ENCODE measurements around the gene CALHM2.
A peak's percentile ranks its signal among the peaks of the same experiment; 100 is the strongest.
"Not testable (repeated sequence)": the region's sequence is repeated elsewhere in the genome, so short reads cannot be mapped to it uniquely, and the experiment has no call there.

The CALHM2 gene

GRCh38 chr10:103449208-103450144 is 2.7 kb downstream of the CALHM2 start:
- DNase-seq, result no peak

- DNase-seq, result no peak
Observed at GRCh38 chr10:103448746-103449145, 3.4 kb downstream of the CALHM2 start.

DNA sequence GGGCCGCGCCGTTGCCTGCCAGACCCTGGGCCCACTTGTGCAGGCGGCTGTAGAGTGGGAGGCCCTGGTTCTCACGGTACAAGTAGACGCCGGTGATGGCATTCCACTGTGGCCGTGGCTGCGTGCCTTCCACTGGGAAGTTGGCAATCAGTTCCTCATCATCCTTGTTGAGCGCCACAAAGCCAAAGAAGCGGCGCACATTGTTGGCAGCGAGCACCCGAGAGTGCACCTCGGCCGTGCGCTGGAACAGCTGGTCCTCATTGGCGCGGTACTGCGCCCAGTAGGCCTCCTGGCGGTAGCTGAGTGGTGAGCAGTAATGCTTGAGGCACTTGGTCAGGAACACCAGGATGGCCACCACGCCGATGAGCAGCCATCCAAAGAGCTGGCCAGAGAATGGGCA is 5.0 kb downstream of the CALHM2 start:
- DNase-seq, result no peak

DNA sequence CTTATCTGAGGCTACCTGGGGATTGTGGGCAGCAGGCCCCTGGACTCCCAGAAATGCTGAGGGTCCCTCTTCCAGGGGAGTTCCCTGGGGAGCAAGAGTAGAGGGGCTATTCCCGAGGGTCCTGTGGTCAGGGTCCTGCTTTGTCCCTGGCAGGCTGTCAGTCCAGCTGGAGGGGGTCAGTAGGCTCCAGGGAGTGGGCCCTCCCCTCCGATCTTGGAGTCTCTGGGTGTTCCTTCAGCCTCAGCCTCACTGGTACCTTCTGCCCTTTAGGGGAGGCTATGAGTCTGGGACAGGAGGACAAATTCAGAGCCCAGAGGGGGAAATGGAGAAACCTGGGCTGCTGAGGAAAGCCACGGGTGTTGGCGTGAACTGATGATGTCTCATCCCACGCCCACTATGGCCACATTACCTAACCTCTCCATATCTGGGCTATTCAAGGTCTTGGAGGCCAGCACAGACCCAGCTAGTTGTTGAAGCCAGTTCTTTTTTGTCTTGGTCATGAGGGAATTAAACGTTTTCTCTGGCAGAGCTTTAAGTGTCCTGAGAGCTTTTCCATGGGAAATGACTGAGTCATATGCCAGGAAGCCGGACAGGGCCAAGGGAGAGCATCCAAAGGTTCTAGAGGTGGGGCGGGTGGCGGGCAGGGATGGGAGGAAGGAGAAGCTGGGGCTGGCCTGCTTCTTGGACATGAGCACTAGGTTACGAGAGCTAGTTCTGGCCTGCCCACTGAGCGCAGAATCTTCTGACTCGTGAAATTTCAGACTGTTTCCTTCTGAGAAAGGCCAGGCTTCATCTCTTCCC is 6.2 kb downstream of the CALHM2 start:
- no peak for DNase-seq

- no peak for DNase-seq
Observed at GRCh38 chr10:103445366-103445765, 6.8 kb downstream of the CALHM2 start.

DNA sequence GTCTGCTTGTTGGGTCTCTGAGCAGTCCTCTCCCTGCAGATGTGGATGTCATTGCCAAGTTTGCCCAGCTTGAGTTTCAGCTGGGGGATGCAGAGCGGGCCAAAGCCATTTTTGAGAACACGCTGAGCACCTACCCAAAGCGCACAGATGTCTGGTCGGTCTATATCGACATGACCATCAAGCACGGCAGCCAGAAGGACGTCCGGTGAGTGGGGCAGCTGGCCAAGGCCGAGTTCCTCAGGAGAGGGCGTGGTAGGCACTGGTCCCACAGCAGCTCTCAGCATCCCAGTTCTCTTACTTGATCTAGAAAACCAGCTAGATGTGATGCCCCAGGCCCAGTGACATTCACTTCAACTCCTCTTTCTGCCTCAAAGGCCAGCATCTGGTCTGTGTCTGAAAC is 7.7 kb downstream of the CALHM2 start:
- DNase-seq, result no peak

- no peak for DNase-seq
Observed at GRCh38 chr10:103443475-103444185, 8.5 kb downstream of the CALHM2 start.

- DNase-seq, result no peak
Observed at GRCh38 chr10:103442031-103442461, 10.1 kb downstream of the CALHM2 start.

DNA sequence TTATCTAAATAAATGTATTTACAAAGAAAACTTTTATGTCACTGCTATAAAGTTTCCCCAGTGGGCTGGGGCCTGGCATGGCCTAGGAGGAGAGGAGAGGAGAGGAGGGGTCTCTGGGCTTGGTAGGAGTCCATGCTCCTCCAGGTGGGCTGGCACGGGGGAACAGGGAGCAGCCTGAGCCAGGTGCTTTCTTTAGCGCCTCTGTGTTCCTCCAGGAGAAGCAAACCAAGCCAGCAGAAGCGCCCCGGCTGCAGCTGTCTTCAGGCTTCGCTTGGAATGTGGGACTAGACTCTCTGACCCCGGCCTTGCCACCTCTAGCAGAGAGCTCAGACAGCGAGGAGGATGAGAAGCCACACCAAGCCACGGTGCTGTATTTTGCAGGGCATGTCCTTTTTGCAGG is 10.6 kb downstream of the CALHM2 start:
- DNase-seq, result no peak

DNA sequence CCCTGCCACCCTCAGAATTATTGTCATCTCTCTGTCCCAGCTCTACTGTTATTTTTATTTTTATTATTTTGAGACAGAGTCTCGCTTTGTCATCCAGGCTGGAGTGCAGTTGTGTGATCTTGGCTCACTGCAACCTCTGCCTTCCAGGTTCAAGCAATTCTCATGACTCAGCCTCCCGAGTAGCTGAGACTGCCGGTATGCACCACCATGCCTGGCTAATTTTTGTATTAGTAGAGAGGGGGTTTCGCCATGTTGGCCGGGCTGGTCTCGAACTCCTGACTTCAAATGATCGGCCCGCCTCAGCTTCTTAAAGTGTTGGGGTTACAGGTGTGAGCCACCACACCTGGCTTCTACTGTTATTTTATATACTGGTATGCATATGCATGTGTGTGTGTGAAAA is 11.0 kb downstream of the CALHM2 start:
- DNase-seq, result no peak

DNA sequence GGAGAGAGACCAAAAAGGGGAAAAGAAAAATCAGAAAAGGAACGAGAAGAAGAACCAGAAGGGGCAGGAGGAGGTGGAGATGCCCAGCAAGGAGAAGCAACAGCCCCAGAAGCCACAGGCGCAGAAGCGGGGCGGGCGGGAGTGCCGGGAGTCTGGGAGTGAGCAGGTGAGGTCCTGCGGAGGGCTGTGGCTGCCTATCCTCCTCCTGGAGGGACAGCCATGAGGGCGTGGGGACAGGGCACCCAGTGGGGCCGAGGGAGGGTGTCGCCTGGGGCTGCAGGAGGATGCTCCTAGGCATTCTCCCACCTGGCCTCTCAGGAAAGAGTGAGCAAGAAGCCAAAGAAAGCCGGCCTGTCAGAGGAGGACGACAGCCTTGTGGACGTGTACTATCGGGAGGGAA is 11.8 kb downstream of the CALHM2 start:
- no peak for DNase-seq

- DNase-seq, result no peak
Observed at GRCh38 chr10:103439776-103440175, 12.4 kb downstream of the CALHM2 start.

DNA sequence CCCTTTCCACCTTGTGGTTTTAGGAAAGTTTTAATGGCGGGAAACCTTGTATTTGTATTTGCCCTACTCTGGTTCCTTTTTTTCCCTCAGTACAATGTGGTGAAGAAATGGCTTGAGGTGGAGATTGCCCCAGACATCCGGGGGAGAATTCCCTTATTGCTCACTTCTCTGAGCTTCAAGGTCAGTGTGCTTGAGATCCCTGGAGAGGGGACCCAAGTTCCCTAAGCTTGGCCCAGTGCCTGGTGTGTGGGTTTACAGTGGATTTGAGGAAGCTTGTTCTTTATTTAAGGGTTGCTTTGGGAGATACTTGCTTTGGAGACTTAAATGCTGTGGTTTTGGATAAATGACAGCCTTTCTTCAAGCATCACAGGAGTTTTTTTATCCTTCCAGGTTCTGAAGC is 18.3 kb downstream of the CALHM2 start:
- DNase-seq, result no peak

GRCh38 chr10:103431902-103432301 is 20.3 kb downstream of the CALHM2 start:
- no peak for DNase-seq

GRCh38 chr10:103429647-103430046 is 22.5 kb downstream of the CALHM2 start:
- no peak for DNase-seq

GRCh38 chr10:103428989-103429643 is 23.1 kb downstream of the CALHM2 start:
- no peak for DNase-seq

DNA sequence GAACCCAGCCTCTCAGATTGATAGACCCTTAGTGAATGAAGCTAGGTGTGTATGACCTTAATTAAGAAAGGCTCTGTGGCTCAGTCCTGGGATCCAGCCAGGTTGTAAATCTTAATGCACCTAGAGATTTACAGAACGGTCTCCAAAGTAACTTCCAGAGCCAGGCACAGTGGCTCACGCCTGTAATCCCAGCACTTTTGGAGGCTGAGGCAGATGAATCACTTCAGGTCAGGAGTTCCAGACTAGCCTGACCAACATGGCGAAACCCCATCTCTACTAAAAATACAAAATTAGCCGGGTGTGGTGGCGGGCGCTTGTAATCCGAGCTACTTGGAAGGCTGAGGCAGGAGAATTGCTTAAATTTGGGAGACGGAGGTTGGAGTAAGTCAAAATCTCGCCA is 24.3 kb downstream of the CALHM2 start:
- no peak for DNase-seq

DNA sequence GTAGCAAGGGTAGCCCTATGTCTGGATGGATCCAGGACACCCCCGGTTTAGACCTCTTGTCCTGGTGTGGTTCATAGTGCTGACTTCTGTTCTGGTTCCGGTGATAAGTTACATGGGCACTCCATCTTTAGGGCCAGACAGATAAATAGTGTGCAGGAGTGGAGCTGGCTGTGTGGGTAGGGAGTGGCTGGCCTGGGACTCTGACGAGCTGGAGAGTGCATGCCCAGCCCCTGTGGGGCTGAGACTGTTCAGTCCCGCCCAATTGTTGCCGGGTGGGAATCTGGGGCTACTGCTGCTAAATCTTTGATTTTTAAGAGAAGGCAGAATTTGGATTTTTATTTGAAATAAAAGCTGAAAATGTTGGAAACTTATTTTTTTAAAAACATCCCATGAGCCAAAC is 28.4 kb downstream of the CALHM2 start:
- DNase-seq, result no peak

DNA sequence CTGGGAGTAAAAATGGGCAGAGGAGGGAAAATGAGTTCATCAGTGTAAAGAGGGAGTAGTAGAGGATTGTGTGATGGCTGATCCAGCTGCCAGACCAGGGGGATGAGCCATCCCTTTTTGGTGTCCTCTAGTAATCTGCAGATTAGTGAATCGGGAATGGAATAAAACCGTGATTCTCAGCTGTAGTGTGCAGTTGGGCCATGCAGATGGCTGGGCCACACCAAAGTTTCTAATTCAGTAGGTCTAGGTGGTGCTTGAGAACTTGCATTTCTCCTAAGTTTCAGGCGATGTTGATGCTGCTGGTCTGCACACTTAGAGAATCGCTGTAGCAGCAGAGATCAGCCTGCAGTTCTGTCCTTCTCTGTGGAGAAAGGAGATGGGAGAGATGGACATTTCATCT is 33.1 kb downstream of the CALHM2 start:
- DNase-seq, result no peak

GRCh38 chr10:103417601-103418000 is 34.6 kb downstream of the CALHM2 start:
- no peak for DNase-seq

DNA sequence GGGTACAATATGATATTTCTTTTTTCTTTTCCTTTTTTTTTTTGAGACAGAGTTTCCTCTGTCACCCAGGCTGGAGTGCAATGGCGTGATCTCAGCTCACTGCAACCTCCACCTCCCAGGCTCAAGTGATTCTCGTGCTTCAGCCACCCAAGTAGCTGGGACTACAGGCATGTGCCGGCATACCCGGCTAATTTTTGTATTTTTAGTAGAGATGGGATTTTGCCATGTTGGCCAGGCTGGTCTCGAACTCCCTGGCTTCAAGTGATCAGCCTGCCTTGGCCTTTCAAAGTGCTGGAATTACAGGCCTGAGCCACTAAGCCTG is 35.1 kb downstream of the CALHM2 start:
- DNase-seq, result not testable (repeated sequence)

DNA sequence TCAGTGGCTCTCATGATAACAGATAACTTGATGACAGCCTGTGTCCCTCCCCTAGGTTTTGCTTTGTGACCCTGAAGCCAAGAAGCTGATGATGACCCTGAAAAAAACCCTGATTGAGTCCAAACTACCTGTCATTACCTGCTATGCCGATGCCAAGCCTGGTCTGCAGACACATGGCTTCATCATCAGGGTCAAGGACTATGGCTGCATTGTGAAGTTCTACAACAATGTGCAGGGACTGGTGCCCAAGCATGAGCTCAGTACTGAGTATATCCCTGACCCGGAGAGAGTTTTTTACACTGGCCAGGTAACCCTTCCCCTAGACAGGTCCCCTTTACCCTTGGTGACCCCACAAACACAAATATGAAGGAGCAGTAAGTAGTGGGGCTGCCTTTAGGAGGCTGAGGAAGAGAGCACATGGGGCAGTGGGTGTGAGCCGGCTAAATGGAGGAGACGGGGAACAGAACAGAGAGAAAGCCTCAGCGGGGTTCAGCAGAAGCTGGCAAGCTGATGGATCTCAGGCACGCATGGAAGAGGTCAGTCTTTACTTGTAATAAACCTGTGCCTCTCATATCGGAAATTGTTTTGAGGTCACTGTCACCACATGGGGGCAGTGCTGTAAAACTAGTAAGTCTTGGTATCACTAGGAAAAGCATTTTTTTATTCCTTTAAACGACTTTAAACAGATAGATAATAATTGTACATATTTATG is 35.6 kb downstream of the CALHM2 start:
- DNase-seq, result peak; percentile 53

All from NCI-H146 (cell line).